ENCODE measurements around the gene SLC7A6OS. TPM values are rescaled to one million over a fixed set of nuclear protein-coding genes. Genes with fewer than 3 reads are reported as not detected.

SLC7A6OS gene
- total RNA-seq, 1 experiment from 2014 or later: 25.3 TPM

DNA sequence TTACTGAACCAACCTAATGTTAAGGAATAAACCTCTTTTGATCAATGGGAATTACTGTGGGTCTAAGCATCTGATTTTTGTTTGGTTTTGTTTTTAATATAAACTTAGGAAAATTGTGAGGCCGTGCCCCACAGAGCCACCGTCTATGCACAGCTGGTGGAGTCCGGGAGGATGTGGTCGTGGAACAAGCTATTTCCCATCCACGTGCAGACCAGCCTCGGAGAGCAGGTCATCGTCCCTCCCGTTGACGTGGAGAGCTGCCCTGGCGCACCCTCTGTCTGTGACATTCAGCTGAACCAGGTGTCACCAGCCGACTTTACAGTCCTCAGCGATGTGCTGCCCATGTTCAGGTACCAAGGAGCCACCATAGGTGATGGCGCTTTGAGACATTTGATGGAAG is 28.5 kb upstream of the SLC7A6OS start:
- Histone ChIP-seq H3K27me3 (replicated peaks; ENCODE audit: insufficient read depth, low read depth, low read length, poor library complexity) (no peaks in the 10 kb centered on the region), H3K4me3 (ENCODE audit: low read depth, low read length, poor library complexity, severe bottlenecking) (no peak overlapping the region), H3K36me3 (ENCODE audit: insufficient read depth, low read length, poor library complexity, severe bottlenecking) (peaks cover 49% of the 10 kb centered on the region), H3K27ac (ENCODE audit: low read depth, low read length, poor library complexity, severe bottlenecking) (no peak overlapping the region), H3K4me1 (ENCODE audit: insufficient read depth, low read length, poor library complexity, severe bottlenecking) (peaks cover 10% of the 10 kb centered on the region), H3K9me3 (ENCODE audit: low read depth, low read length, poor library complexity, severe bottlenecking) (no peaks in the 10 kb centered on the region)
- no TSS peak for BruUV-seq (replicated peaks)
- intact Hi-C loops (cut with micrococcal nuclease; ENCODE audit: unreplicated experiment): no loop called here
- TF ChIP-seq EZH2 (IDR thresholded peaks at IDR 0.05; ENCODE audit: borderline replicate concordance, low read depth, low read length, poor library complexity, severe bottlenecking): no peak
- TF ChIP-seq, protein P1, sequence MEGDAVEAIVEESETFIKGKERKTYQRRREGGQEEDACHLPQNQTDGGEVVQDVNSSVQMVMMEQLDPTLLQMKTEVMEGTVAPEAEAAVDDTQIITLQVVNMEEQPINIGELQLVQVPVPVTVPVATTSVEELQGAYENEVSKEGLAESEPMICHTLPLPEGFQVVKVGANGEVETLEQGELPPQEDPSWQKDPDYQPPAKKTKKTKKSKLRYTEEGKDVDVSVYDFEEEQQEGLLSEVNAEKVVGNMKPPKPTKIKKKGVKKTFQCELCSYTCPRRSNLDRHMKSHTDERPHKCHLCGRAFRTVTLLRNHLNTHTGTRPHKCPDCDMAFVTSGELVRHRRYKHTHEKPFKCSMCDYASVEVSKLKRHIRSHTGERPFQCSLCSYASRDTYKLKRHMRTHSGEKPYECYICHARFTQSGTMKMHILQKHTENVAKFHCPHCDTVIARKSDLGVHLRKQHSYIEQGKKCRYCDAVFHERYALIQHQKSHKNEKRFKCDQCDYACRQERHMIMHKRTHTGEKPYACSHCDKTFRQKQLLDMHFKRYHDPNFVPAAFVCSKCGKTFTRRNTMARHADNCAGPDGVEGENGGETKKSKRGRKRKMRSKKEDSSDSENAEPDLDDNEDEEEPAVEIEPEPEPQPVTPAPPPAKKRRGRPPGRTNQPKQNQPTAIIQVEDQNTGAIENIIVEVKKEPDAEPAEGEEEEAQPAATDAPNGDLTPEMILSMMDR (conservative IDR thresholded peaks at IDR 0.05; ENCODE audit: low read depth, low read length): no peak
- ChIA-PET POLR2A (ENCODE audit: low non-redundant PET) (no interaction called here), CTCF (no interaction called here)
- DNase-seq (ENCODE audit: low spot score): no peak

DNA sequence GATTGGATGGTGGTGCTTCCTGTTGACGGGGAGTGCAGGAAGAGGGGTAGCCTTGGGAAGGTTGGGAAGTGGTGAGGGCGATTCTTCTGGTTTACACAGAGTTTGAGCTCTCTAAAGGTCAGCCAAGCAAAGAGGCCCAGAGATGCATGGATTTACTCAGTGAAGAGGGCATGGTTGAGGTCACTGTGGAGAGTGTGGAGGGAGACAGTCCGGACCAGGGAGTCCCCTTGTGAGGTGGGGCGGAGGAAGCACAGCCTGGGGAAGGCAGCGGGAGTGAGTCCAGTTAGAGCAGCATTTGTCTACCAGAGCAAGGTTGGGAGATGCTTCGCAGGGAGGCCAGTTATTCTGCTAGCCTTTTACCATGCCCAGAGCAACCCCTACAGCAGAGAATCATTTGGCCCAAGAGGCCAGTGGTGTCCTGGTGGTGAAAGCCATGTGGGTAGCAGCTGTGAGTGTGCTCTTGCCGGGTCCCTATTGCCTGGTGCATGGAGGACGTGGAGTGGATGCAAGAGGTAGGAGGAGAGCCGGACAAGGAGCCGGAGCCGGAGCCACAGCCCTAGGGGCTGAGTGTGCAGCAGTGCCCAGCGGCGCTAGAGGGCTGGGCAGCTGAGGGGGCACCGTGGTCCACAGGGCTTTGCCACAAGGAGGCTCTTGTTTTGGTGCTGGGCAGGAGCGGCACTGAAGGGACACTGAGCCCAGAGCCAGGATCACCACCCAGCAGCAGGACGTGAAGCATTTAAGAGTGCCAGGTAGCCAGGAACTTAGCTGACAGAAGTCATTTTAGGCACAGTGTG is 27.8 kb upstream of the SLC7A6OS start:
- intact Hi-C loops (cut with micrococcal nuclease; ENCODE audit: unreplicated experiment): no loop called here
- Histone ChIP-seq H3K36me3 (ENCODE audit: insufficient read depth, low read length, poor library complexity, severe bottlenecking) (peaks cover 46% of the 10 kb centered on the region), H3K27me3 (replicated peaks; ENCODE audit: insufficient read depth, low read depth, low read length, poor library complexity) (no peaks in the 10 kb centered on the region), H3K4me3 (ENCODE audit: low read depth, low read length, poor library complexity, severe bottlenecking) (no peak overlapping the region), H3K4me1 (ENCODE audit: insufficient read depth, low read length, poor library complexity, severe bottlenecking) (peaks cover 11% of the 10 kb centered on the region), H3K27ac (ENCODE audit: low read depth, low read length, poor library complexity, severe bottlenecking) (no peak overlapping the region), H3K9me3 (ENCODE audit: low read depth, low read length, poor library complexity, severe bottlenecking) (no peaks in the 10 kb centered on the region)
- ChIA-PET POLR2A (ENCODE audit: low non-redundant PET) (no interaction called here), CTCF (no interaction called here)
- DNase-seq (ENCODE audit: low spot score): no peak
- no TSS peak for BruUV-seq (replicated peaks)
- TF ChIP-seq, protein P1 (conservative IDR thresholded peaks at IDR 0.05; ENCODE audit: low read depth, low read length): no peak
- no peak for TF ChIP-seq EZH2 (IDR thresholded peaks at IDR 0.05; ENCODE audit: borderline replicate concordance, low read depth, low read length, poor library complexity, severe bottlenecking)

DNA sequence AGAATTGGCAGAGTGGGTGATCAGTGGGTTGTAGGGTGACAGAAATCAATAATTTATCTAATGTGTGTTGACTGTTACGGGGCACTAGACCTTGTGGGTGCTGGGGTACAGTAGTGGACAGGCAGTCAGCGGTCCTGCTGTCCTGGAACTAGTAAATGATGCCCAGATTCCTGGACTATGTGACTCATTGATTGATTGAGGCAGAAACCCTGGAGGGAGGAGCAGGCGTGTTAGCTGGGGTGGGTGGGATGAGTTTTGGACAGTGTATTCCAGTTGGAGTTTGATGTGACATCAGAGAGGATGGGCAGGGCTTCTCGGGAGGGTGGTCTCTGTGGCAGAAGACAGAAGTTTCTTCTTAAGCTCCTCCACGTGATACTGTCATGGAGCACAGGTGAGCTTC is 24.4 kb upstream of the SLC7A6OS start:
- no TSS peak for BruUV-seq (replicated peaks)

More for the DNA sequence above, 24.4 kb upstream of the SLC7A6OS start:
- CTCF ChIA-PET: interaction anchor here (0.7 kb wide), 1 partner anchor 75 kb away, joined by 5 read pairs; no protein-coding TSS in a partner anchor
- intact Hi-C loops (cut with micrococcal nuclease; ENCODE audit: unreplicated experiment): no loop called here
- H3K36me3 ChIP-seq (ENCODE audit: insufficient read depth, low read length, poor library complexity, severe bottlenecking): peaks cover 28% of the 10 kb centered on the region
- POLR2A ChIA-PET (ENCODE audit: low non-redundant PET): no interaction called here
- H3K9me3 ChIP-seq (ENCODE audit: low read depth, low read length, poor library complexity, severe bottlenecking): no peaks in the 10 kb centered on the region
- no peak for DNase-seq (ENCODE audit: low spot score)
- TF ChIP-seq EZH2 (IDR thresholded peaks at IDR 0.05; ENCODE audit: borderline replicate concordance, low read depth, low read length, poor library complexity, severe bottlenecking): no peak
- TF ChIP-seq, protein P1 (conservative IDR thresholded peaks at IDR 0.05; ENCODE audit: low read depth, low read length): no peak
- peaks cover 28% of the 10 kb centered on the region for H3K4me1 ChIP-seq (ENCODE audit: insufficient read depth, low read length, poor library complexity, severe bottlenecking)
- no peak overlapping the region for H3K27ac ChIP-seq (ENCODE audit: low read depth, low read length, poor library complexity, severe bottlenecking)
- H3K27me3 ChIP-seq (replicated peaks; ENCODE audit: insufficient read depth, low read depth, low read length, poor library complexity): no peaks in the 10 kb centered on the region
- H3K4me3 ChIP-seq (ENCODE audit: low read depth, low read length, poor library complexity, severe bottlenecking): no peak overlapping the region
